ENCODE measurements around the gene CFAP410.
"Not testable (repeated sequence)": the region's sequence is repeated elsewhere in the genome, so short reads cannot be mapped to it uniquely, and the experiment has no call there.

The CFAP410 gene

GRCh38 chr21:44285138-44285992 is 53.8 kb downstream of the CFAP410 start, which contains the start of gene AIRE:
AIRE (plus strand) TSS chr21:44285876; CDS start chr21:44286007, 131 bp downstream.
- DNase-seq (ENCODE audit: low read depth), result no peak
- no peak within 1 kb of the TSS for H3K4me3 ChIP-seq (ENCODE audit: low read depth, low read length)
- TF ChIP-seq MYC (IDR thresholded peaks at IDR 0.05; ENCODE audit: low read depth, low read length) (no peak), MAX (IDR thresholded peaks at IDR 0.05; ENCODE audit: low read depth, low read length) (no peak), POLR2A (IDR thresholded peaks at IDR 0.05; ENCODE audit: extremely low read depth, insufficient read length) (no peak), CTCF (IDR thresholded peaks at IDR 0.05; ENCODE audit: low read depth, low read length) (no peak)

GRCh38 chr21:44283948-44284347 is 55.2 kb downstream of the CFAP410 start:
- no peak for DNase-seq (ENCODE audit: low read depth)
- TF ChIP-seq POLR2A (IDR thresholded peaks at IDR 0.05; ENCODE audit: extremely low read depth, insufficient read length) (no peak), MAX (IDR thresholded peaks at IDR 0.05; ENCODE audit: low read depth, low read length) (no peak), MYC (IDR thresholded peaks at IDR 0.05; ENCODE audit: low read depth, low read length) (no peak), CTCF (IDR thresholded peaks at IDR 0.05; ENCODE audit: low read depth, low read length) (no peak)
- H3K4me3 ChIP-seq (ENCODE audit: low read depth, low read length), result no peak overlapping the region

- not testable (repeated sequence) for DNase-seq (ENCODE audit: low read depth)
Measured at GRCh38 chr21:44283211-44283785, 55.9 kb downstream of the CFAP410 start.

GRCh38 chr21:44282370-44282769 is 56.8 kb downstream of the CFAP410 start:
- DNase-seq (ENCODE audit: low read depth), result no peak
- no peak overlapping the region for H3K4me3 ChIP-seq (ENCODE audit: low read depth, low read length)
- TF ChIP-seq POLR2A (IDR thresholded peaks at IDR 0.05; ENCODE audit: extremely low read depth, insufficient read length) (no peak), CTCF (IDR thresholded peaks at IDR 0.05; ENCODE audit: low read depth, low read length) (no peak), MAX (IDR thresholded peaks at IDR 0.05; ENCODE audit: low read depth, low read length) (no peak), MYC (IDR thresholded peaks at IDR 0.05; ENCODE audit: low read depth, low read length) (no peak)

More at GRCh38 chr21:44283211-44283785, 55.9 kb downstream of the CFAP410 start:
- not testable (repeated sequence) for H3K4me3 ChIP-seq (ENCODE audit: low read depth, low read length)

GRCh38 chr21:44281801-44282200 is 57.4 kb downstream of the CFAP410 start:
- H3K4me3 ChIP-seq (ENCODE audit: low read depth, low read length), result no peak overlapping the region
- DNase-seq (ENCODE audit: low read depth), result no peak
- no peak for TF ChIP-seq MYC (IDR thresholded peaks at IDR 0.05; ENCODE audit: low read depth, low read length)
- TF ChIP-seq MAX (IDR thresholded peaks at IDR 0.05; ENCODE audit: low read depth, low read length), result no peak
- no peak for TF ChIP-seq CTCF (IDR thresholded peaks at IDR 0.05; ENCODE audit: low read depth, low read length)
- no peak for TF ChIP-seq POLR2A (IDR thresholded peaks at IDR 0.05; ENCODE audit: extremely low read depth, insufficient read length)
